Tibial artery (tissue), 4 donors: ENCODE data around the gene WWTR1.
A peak's percentile ranks its signal among the peaks of the same experiment; 100 is the strongest.

Source experiments
- DNase-seq, 2 donors: peaks; one replicate each; pipeline ENCODE4 v3.0.0-alpha.2; 2019
- H3K27ac ChIP-seq, 2 donors: fragments of 200-600 bp; sonication (generic) in 1 of 2; 1 replicate in 1 of 2; 2 replicates in 1 of 2; pipeline ENCODE4 v1.5.1; 2018 to 2019; ENCODE audit warnings: mild to moderate bottlenecking in 1 of 2
- H3K27me3 ChIP-seq, 2 donors: fragments of 200-600 bp; sonication (generic) in 1 of 2; one replicate each; pipeline versions ENCODE4 v1.5.1 to v1.6.0; 2016 to 2019
- H3K36me3 ChIP-seq, 3 donors: fragments of 200-600 bp; sonication (generic) in 2 of 3; one replicate each; pipeline ENCODE4 v1.5.1; 2016 to 2019; ENCODE audit warnings: mild to moderate bottlenecking in 2 of 3
- H3K4me1 ChIP-seq, 4 donors: fragments of 200-600 bp; sonication (generic) in 2 of 4; 1 replicate in 3 of 4; 2 replicates in 1 of 4; pipeline ENCODE4 v1.5.1; 2016 to 2019
- H3K4me3 ChIP-seq, 2 donors: fragments of 200-600 bp; sonication (generic) in 1 of 2; 1 replicate in 1 of 2; 2 replicates in 1 of 2; pipeline ENCODE4 v1.5.1; 2018 to 2019; ENCODE audit warnings: mild to moderate bottlenecking in 2 of 2
- H3K9me3 ChIP-seq, 3 donors: fragments of 200-600 bp; sonication (generic) in 1 of 3; one replicate each; pipeline ENCODE4 v1.5.1; 2016 to 2019
- intact Hi-C: fragments of 100-400 bp; cut with DNase I; formaldehyde crosslinking; loops from one replicate; pipeline ENCODE4 v1.15.0; 2023; ENCODE audit warnings: low total_unique reads
- TF ChIP-seq, protein P1 (sequence below), 2 experiments: fragments of 200-600 bp in 1 of 2; fragments of 450-650 bp in 1 of 2; IDR thresholded peaks; one replicate each; pipeline ENCODE4 v1.5.1; 2017 to 2019; ENCODE audit warnings: antibody characterized with exemption in 2 of 2, mild to moderate bottlenecking in 1 of 2, moderate library complexity in 1 of 2

WWTR1 gene

DNA sequence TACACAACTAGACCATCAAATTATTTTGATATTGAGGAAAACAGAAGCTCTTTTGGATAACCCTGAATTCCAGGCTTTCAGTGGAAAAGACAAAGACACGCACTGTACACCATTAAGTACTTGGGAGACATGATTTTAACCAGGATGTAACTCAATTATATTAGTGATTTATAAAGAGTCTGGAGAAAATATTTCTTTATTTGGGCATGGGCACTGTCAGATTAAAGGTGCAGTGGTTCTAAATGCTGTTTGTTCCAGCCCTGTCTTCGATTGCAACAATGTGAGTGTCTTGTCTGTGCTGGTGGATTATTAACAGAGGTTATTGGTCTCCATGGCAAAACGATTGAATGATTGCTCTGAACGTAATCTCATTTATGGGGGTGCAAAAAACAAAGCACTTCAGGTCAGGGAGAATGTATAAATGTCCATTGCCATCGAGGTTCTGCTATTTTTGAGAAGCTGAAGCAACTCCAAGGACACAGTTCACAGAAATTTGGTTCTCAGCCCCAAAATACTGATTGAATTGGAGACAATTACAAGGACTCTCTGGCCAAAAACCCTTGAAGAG, 183.5 kb downstream of the WWTR1 start, which contains the start of gene TM4SF4:
TSS of gene TM4SF4 (plus strand) at position 448 of the 568 bp plus-strand sequence. CDS start 181 bp downstream, outside the sequence.
- peaks cover 0 to 67% (median 46%) of the 10 kb centered on the region in 4 donors for H3K4me1 ChIP-seq
- intact Hi-C loops = loop anchor here (5.0 kb wide), 1 partner anchor 72 kb away; no protein-coding TSS in a partner anchor
- TF ChIP-seq, protein P1, sequence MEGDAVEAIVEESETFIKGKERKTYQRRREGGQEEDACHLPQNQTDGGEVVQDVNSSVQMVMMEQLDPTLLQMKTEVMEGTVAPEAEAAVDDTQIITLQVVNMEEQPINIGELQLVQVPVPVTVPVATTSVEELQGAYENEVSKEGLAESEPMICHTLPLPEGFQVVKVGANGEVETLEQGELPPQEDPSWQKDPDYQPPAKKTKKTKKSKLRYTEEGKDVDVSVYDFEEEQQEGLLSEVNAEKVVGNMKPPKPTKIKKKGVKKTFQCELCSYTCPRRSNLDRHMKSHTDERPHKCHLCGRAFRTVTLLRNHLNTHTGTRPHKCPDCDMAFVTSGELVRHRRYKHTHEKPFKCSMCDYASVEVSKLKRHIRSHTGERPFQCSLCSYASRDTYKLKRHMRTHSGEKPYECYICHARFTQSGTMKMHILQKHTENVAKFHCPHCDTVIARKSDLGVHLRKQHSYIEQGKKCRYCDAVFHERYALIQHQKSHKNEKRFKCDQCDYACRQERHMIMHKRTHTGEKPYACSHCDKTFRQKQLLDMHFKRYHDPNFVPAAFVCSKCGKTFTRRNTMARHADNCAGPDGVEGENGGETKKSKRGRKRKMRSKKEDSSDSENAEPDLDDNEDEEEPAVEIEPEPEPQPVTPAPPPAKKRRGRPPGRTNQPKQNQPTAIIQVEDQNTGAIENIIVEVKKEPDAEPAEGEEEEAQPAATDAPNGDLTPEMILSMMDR (IDR thresholded peaks at IDR 0.05) = no peak

DNA sequence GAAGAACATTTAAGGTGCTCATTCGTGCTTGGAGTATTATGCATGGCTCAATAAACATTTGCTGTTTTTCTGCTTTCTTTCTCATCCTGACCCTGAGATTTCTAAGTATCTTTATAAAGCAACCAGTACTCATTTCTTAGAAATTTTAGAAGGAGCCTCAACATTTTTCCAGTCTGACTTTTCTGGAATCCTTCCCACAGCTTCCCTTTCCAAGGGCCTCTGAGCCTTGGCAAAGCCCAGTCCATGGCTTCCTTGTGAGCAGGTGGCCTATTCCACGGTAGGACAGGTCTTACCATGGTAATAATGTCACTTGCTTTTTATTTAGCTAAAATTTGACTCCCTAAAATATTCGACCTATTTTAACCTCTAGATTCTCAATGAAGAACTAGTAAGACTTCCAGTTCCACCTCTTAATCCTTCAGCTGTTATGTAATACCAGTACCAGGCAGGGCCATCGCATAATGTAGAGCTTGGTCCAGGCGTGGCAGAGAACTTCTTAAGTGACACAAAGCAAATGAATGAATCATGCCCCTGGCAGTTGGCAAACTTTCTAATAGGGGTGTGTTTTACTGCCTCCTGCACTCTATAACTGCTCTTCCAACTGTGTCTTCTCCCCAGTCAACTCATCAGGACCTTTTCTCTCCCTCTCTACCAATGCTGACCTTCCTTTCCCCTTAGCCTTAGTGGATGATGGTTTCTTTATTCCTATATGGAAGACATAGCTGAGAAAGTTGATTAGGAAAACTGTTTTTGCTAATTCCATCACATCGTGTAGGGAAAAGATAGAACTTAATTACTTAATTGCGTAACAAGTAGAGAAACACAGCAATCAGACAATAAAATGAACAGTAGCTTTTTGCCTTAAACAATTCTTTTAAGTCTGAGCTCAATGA, 184.2 kb downstream of the WWTR1 start:
- intact Hi-C loops = loop anchor here (5.0 kb wide), 1 partner anchor 71 kb away; no protein-coding TSS in a partner anchor
- Histone ChIP-seq H3K36me3 (no peaks in the 10 kb centered on the region), H3K4me1 (peaks cover 0 to 71% (median 47%) of the 10 kb centered on the region in 4 donors), H3K4me3 (no peak overlapping the region), H3K27me3 (no peaks in the 10 kb centered on the region), H3K9me3 (no peaks in the 10 kb centered on the region), H3K27ac (peak overlapping the region; percentile 58 to 73)
- peak; percentile 71 to 90 for DNase-seq
- TF ChIP-seq, protein P1 (IDR thresholded peaks at IDR 0.05) = no peak

More for the DNA sequence above, 183.5 kb downstream of the WWTR1 start, which contains the start of gene TM4SF4:
- Histone ChIP-seq H3K4me3 (no peak within 1 kb of the TSS), H3K36me3 (no peaks in the 10 kb centered on the region), H3K9me3 (no peaks in the 10 kb centered on the region), H3K27me3 (no peaks in the 10 kb centered on the region), H3K27ac (peak within 1 kb of the TSS; percentile 58 to 73)
- DNase-seq = no peak

DNA sequence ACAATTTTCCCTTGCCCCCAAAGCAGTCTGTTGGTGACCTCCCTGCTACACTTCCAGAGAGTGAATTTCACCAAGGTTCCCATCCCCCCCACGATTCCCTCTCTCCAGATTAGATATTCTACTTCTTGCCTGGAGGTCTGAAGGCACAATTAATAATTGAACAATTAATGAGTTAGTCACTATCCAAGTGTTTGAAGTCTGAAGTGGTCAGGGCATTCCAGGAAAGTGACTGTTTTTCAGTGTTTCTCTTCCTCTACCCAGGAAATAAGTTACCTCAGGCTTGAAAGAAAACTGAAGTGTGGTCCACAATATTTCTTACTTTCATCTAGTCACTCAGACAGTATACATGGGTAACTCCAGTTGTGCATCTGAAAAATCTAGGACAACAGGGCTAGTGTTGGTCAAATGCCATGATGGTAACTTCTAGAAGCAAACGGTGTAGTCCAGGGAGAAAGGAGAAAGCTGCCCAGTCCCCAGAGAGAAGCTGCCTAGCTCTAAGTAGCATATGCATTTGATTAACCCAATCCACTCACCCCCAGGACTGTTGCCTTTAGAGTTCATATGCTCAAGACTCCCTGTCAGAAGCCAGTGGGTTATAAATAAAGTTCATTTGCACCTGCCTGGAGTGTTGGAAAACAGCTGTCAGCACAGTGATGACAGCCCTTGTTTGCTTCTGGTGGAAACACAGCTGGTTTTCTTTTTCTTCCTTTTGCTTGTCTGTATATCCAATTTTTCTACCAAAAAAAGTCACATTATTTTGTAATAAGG, 185.6 kb downstream of the WWTR1 start:
- no peaks in the 10 kb centered on the region for H3K9me3 ChIP-seq
- no peaks in the 10 kb centered on the region for H3K36me3 ChIP-seq
- H3K4me1 ChIP-seq = peaks cover 0 to 85% (median 51%) of the 10 kb centered on the region in 4 donors
- TF ChIP-seq, protein P1 (IDR thresholded peaks at IDR 0.05) = no peak
- H3K27ac ChIP-seq = peak overlapping the region; percentile 58 to 73
- DNase-seq = no peak
- no peak overlapping the region for H3K4me3 ChIP-seq
- no peaks in the 10 kb centered on the region for H3K27me3 ChIP-seq
- intact Hi-C loops = loop anchor here (5.0 kb wide), 1 partner anchor 70 kb away; no protein-coding TSS in a partner anchor

DNA sequence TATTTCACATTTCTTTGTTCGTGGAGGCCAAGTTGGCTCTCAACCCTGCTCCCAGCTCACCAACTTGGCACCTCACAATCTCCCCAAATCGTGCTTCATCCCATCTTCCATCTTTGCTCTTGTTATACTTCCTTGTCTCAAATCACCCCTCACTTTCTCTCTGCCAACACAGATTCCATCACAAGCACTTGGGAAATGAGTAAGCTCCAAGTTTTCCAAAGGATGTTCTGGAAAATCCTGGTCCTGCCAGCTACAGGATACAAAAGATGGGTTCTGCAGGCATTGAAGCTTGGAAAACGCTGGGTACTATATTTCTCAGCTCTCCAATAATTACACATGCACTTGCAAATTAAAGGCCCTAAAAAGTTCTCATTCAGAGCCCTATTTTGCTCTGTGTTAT, 187.4 kb downstream of the WWTR1 start:
- Histone ChIP-seq H3K27me3 (no peaks in the 10 kb centered on the region), H3K36me3 (no peaks in the 10 kb centered on the region), H3K9me3 (no peaks in the 10 kb centered on the region), H3K4me1 (peaks cover 0 to 100% (median 65%) of the 10 kb centered on the region in 4 donors), H3K4me3 (no peak overlapping the region), H3K27ac (peak overlapping the region in 1 of 2 donors; percentile 73)
- intact Hi-C loops = loop anchor here (5.0 kb wide), 1 partner anchor 68 kb away; no protein-coding TSS in a partner anchor
- TF ChIP-seq, protein P1 (IDR thresholded peaks at IDR 0.05) = no peak
- DNase-seq = no peak
